ENCODE measurements around the gene PCBP4.

DNA sequence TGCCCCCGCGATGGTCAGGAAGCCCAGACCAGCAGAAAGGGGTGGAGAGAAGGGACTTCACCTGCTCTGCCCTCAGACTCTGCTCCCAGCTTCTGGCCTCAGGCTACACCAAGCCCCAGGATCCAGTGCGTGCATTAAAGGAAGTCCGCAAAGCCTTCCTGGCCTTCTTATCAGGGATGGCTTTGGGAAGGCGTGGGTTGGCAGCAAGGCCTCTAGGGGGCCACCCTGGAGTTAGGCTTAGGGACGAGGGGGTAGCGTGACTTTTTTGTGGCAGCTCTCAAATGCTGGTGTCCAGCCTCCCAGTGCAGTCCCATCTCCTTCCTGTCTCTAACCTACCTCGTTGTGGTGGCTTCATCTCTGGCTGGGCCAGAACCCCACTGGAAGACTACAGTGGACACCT lies 47.4 kb upstream of the PCBP4 start:
- TF ChIP-seq POLR2A (IDR thresholded peaks at IDR 0.05): no peak
- TF ChIP-seq, protein P1, sequence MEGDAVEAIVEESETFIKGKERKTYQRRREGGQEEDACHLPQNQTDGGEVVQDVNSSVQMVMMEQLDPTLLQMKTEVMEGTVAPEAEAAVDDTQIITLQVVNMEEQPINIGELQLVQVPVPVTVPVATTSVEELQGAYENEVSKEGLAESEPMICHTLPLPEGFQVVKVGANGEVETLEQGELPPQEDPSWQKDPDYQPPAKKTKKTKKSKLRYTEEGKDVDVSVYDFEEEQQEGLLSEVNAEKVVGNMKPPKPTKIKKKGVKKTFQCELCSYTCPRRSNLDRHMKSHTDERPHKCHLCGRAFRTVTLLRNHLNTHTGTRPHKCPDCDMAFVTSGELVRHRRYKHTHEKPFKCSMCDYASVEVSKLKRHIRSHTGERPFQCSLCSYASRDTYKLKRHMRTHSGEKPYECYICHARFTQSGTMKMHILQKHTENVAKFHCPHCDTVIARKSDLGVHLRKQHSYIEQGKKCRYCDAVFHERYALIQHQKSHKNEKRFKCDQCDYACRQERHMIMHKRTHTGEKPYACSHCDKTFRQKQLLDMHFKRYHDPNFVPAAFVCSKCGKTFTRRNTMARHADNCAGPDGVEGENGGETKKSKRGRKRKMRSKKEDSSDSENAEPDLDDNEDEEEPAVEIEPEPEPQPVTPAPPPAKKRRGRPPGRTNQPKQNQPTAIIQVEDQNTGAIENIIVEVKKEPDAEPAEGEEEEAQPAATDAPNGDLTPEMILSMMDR (IDR thresholded peaks at IDR 0.05): peak in 1 of 6 experiments; percentile 7
